Measurements from ENCODE around the gene RBM14.

GRCh38 chr11:66589996-66590675 lies 26.3 kb upstream of the RBM14 start:
- TF ChIP-seq CTCF (IDR thresholded peaks at IDR 0.05) (no peak), POLR2A (IDR thresholded peaks at IDR 0.05) (no peak), POLR2AphosphoS5 (IDR thresholded peaks at IDR 0.05) (no peak)

Data from breast epithelium (tissue), 3 donors.